Measurements from ENCODE around the gene PRKACG. TPM values are rescaled to one million over a fixed set of nuclear protein-coding genes. Genes with fewer than 3 reads are reported as not detected.
"Not testable (repeated sequence)": the region's sequence is repeated elsewhere in the genome, so short reads cannot be mapped to it uniquely, and the experiment has no call there.

PRKACG gene
- not detected for total RNA-seq
- long read RNA-seq = 0 reads

DNA sequence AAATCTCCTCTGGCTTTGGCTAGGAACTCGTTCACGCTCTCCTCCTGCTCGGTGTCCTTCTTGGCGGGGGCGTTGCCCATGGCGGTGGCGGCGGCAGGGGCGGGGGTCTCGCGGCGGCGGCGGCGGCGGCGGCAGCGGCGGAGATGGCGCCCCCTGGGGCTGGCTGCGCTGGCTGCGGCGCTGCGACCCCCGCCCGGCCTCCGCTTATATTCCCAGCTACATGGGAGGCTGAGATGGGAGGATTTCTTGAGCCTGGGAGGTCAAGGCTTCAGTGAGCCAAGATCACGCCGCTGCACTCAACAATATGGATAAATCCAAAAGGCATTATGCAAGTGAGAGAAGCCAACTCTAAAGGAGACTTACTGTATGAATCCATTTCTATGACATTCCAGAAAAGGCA lies at the start of gene PRKACG:
PRKACG (minus strand) TSS at position 101 of the 400 bp plus-strand sequence; CDS start at position 80, 21 bp downstream.
- intact Hi-C loops (cut with DNase I, micrococcal nuclease) = no loop called here
- DNase-seq = no peak
- no peak for ATAC-seq

DNA sequence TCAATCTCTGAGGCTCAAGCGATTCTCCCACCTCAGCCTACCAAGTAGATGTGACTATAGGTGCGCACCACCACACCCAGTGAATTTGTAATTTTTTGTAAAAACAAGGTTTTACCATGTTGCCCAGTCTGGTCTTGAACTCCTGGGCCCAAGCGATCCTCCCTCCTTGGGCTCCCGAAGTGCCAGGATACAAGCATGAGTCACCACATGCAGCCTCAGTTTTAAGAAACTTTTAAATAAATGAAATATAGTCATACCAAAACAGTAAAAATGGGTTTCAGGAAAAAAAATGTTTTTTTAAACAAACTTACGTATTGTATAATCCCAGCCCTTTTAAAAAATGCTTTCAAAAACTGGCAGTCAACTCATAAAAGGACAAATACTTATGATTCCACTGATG lies 48.3 kb upstream of the PRKACG start:
- ATAC-seq (no peak), DNase-seq (no peak)
- intact Hi-C loops (cut with DNase I, micrococcal nuclease) = no loop called here

DNA sequence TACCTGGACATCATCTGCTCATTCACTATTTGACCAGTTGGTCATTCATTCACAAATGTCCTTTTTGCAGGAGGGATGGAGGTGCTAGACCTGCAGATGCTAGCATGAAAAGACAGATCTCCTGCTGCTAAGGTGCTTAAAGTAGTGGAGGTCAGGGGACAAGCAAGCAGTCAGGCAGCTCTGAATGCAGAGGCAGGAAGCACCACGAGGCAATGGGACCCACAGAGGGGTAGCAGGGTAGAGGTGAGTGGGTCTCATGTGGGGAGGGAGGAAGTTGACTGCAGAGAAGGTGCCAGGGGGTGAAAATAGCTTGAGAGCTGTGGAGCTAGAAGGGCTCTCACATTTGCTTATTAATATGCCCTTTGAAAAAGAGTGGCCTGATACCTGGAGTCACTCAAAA lies 46.9 kb upstream of the PRKACG start:
- DNase-seq (no peak), ATAC-seq (no peak)
- intact Hi-C loops (cut with DNase I, micrococcal nuclease) = no loop called here

DNA sequence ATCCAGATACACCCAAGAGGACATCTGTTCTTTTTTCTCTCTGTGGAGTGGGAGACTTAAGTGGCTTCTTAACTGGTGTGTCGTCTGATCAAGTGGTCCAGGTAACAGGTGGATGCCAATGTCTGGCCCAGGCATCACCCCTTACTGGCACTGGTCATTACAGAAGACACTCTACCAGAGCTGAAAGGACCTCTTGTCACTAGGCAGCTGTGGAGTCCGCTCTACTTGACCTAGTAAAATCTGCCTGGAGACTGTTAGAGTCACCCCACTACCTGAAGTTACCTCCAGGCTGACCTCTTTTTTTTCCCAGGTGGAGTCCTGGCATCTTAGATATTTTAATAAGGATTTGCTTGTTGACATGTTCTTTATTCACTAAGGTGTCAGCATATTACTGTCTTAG lies 44.2 kb upstream of the PRKACG start:
- intact Hi-C loops (cut with DNase I, micrococcal nuclease) = loop anchor here in 1 of 2 donors (10.0 kb wide), 1 partner anchor 477 kb away; no protein-coding TSS in a partner anchor
- no peak for ATAC-seq

DNA sequence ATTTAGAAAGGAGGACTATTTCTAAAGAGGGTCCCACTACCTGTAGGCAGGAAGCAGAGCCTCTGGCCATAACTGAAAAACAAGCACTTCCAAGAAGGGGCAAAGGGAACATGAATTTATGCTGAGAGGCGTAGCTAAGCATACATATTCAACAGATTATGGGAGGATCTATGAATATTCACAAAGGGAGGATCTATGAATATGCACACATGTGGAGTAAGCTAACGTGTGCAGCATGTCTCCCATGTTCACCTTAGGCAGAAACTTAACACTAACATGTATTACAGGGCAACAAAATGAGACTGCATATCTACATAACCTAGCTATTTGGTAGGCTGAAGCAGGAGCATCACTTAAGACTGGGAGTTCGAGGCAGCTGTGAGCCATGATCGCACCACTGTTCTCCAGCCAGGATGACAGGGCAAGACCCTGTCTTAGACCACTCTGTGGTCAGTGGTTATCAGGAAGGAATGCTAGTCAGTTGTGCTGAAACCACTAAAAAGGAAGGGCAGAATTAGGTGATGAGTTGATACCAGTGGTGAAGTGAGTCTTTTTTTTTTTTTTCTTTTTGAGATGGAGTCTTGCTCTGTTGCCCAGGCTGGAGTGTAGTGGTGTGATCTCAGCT lies 42.4 kb upstream of the PRKACG start:
- ATAC-seq = no peak
- intact Hi-C loops (cut with DNase I, micrococcal nuclease) = loop anchor here in 1 of 2 donors (10.0 kb wide), 1 partner anchor 478 kb away; no protein-coding TSS in a partner anchor
- DNase-seq = no peak

More for the DNA sequence above, 44.2 kb upstream of the PRKACG start:
- DNase-seq = no peak

DNA sequence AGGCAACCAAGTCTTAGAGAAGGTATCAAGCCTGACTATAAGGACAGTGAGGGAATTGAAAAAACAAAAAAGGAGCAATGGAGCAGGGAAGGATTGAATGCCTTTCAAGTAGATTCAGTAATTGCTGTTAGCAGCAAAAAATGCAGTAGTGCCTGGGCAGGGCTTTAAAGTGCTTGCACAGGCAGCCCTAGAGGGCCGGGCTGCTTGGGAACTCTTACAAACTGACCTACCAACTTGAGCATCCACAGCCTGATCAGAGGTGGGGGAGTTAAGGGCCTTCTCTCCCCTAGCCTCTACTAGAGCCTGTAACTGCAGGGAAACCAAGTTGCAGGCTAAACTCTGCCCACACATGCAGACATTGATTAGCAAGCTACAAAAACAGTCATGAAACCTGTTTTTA lies 41.1 kb upstream of the PRKACG start:
- ATAC-seq (no peak), DNase-seq (no peak)
- intact Hi-C loops (cut with DNase I, micrococcal nuclease) = loop anchor here (2.0 to 10.0 kb wide), 3 partner anchors 137 to 480 kb away; no protein-coding TSS in a partner anchor

DNA sequence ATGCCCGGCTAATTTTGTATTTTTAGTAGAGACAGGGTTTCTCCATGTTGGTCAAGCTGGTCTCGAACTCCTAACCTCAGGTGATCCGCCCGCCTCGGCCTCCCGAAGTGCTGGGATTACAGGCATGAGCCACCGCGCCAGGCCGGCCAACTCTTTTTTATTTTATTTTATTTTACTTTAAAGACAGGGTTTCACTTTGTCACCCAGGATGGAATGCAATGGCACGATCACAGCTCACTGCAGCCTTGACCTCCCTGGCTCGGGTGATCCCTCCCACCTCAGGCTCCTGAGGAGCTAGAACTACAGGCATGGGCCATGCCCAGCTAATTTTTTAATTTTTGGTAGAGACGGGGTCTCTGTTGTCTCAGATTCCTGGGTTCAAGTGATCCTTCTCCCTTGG lies 37.0 kb upstream of the PRKACG start:
- intact Hi-C loops (cut with DNase I, micrococcal nuclease) = loop anchor here (5.0 to 10.0 kb wide), 2 partner anchors 141 to 484 kb away; no protein-coding TSS in a partner anchor
- DNase-seq, ATAC-seq: not testable (repeated sequence)

DNA sequence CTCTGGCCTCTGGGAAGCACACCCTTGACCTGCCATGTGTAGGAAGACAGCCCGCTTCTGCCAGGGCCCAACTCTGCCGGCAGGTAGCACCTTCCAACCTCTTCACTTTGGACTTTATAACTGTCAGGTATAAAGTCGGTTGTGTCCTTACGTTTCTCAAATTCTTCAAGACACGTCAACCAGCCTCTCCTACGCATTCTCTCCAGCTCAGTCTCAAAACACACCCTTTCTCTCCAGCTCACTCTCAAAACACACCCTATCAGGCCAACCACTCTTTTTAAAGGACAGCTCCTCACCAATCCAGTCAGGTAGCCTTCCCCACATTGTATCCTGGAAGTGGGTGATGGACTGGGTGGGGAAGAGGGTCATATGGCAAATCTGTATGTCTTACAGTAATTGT lies 35.2 kb upstream of the PRKACG start:
- ATAC-seq = no peak
- intact Hi-C loops (cut with DNase I, micrococcal nuclease) = no loop called here
- no peak for DNase-seq

DNA sequence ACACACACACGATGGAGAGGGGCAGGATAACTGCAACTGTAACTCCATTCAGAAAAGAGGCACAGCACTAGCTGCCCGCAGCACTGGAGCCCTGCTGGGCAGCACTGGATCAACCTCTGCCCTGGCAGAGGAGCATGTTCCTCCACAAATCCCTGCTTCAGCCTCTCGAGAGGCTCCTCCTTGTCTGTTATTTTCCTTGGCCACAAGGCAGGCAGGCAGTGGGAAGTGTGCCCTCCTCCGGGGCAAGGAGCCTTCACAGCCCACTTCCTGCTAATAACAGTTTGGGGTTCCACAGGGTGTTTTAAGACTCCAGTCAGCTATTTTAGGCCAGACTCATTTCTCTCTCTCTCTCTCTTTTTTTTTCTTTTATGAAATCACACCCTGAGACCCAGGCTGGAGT lies 33.5 kb upstream of the PRKACG start:
- ATAC-seq (no peak), DNase-seq (no peak)
- intact Hi-C loops (cut with DNase I, micrococcal nuclease) = no loop called here

DNA sequence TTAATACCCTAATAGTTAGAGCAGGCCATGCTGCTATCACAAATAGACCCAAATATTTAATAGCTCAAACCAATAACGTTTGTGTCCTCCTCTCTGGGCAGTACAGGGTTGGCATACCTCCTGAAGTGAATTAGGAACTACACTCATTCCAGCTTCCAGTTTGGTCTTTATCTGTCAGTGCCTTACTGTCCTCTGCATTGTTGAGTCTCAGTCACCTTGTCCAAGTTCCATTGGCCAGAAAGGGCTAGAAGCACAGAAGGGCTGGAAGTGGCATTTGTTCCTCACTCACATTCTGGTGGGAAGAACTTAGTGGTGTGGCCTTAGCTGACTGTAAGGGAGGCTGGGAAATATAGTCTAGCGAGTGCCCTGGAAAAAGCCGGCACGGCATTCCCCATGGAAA lies 32.8 kb upstream of the PRKACG start:
- no peak for ATAC-seq
- intact Hi-C loops (cut with DNase I, micrococcal nuclease) = no loop called here
- DNase-seq = no peak

DNA sequence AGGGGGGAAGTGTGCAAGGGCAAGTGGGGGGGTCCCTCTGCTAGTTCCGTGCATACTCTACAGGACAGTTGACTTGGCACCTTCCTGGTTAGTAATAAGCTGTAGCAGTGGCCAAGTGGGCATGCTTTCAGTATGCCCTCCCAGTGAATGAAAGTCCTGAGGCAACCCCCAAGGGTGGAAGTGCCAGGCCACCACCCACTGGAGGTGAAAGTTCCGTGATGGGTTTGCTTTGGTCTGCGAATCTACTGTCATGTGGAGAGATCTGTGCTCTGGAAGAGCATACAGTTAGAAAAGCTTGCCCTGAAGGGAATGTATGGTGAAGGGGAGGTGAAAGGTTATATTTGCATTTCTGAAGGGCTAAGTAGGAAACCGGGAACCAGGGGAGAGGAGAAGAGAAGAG lies 31.9 kb upstream of the PRKACG start:
- intact Hi-C loops (cut with DNase I, micrococcal nuclease) = no loop called here
- no peak for DNase-seq

DNA sequence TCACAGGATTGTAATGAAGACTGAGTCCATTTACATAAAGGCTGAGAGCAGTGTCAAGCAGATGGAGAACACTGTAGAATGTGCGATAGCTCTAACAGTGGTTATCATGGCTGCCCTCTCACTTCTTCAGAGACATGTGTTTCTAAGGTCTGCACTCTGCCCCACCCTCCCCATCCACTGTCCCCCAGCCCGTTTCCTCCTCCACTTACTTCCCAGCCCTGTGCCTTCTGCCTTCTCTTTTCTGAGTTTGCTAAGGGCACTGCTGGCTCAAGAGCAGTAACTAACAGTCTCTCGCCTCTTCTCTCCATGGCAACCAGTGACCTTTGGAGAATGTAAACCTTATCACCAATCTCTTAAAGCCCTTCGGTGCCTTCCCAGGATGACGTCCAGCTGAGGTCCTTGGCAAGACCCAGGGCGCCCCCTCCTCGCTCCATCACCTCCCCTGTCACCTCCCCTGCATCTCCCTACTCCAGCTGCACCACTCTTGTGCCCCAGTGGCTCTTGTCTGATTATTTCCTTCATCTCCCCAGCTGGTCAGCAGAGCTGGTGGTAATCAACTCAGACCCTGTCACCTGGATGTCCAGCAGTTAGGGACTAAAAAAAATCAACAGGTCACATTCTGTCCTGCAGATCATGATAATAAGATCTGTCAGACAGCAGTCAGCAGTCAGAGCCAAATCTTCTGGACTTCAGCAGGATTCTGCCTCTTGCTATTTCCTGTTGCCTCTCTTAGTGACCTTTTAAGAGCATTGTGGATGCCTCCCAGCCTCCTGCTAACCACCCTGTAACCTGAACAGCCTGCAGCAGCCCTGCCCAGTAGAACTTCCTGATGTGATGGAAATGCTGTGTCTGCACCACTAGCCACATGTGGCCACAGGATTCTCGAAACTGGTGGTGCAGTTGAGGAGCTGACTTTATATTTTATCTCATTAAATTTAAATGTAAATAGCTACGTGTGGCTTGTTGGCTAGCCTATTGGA lies 30.6 kb upstream of the PRKACG start:
- intact Hi-C loops (cut with DNase I, micrococcal nuclease) = no loop called here
- DNase-seq (no peak), ATAC-seq (peak; percentile 71)

More for the DNA sequence above, 31.9 kb upstream of the PRKACG start:
- no peak for ATAC-seq

DNA sequence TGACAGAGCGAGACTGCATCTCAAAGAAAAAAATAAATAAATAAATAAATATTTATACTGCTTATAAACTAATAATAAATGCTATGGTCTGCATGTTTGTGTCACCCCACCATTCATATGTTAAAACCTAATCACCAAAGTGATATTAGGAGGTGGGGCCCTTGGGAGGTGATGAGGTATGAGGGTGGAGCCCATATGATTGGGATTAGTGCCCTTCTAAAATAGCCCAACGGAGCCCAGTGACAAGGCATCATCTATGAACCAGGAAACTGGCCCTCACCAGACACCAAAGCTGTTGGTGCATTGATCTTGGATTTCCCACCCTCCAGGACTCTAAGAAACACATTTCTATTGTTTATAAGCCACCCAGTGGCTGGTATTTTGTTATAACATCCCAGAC lies 26.7 kb upstream of the PRKACG start:
- no peak for ATAC-seq
- intact Hi-C loops (cut with DNase I, micrococcal nuclease) = no loop called here
- no peak for DNase-seq

DNA sequence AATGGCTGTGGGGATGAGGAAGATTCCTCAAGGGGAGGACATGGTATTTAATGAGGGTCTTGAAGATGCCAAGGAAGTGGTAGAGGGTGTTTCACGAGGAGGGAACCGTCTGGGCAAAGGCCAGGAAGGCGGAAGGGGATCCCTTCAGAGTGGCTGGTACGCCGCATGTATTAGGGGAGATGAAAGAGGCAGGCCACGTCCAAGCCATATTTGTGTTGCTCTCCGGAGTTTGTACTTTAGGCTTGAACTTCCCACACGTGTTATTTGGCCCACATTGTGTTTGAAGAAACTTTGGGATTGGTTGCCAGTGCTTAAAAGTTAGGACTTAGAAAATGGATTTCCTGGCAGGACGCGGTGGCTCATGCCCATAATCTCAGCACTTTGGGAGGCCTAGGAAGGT lies 22.9 kb upstream of the PRKACG start:
- ATAC-seq = no peak
- DNase-seq = no peak
- intact Hi-C loops (cut with DNase I, micrococcal nuclease) = no loop called here

DNA sequence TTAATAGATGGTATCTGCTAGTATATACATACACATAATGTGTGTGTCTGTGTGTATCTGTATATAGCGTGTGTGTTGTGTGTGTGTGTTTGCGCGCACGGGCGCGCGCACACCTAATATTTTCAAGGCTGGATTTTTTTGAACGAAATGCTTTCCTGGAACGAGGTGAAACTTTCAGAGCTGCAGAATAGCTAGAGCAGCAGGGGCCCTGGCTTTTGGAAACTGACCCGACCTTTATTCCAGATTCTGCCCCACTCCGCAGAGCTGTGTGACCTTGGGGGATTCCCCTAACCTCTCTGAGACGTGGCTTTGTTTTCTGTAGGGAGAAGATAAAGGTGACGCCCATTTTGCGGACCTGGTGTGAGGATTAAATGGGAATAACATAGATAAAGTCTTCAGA lies 22.4 kb upstream of the PRKACG start:
- peak; percentile 31 for ATAC-seq
- intact Hi-C loops (cut with DNase I, micrococcal nuclease) = no loop called here
- DNase-seq = peak in 1 of 2 donors; percentile 30

DNA sequence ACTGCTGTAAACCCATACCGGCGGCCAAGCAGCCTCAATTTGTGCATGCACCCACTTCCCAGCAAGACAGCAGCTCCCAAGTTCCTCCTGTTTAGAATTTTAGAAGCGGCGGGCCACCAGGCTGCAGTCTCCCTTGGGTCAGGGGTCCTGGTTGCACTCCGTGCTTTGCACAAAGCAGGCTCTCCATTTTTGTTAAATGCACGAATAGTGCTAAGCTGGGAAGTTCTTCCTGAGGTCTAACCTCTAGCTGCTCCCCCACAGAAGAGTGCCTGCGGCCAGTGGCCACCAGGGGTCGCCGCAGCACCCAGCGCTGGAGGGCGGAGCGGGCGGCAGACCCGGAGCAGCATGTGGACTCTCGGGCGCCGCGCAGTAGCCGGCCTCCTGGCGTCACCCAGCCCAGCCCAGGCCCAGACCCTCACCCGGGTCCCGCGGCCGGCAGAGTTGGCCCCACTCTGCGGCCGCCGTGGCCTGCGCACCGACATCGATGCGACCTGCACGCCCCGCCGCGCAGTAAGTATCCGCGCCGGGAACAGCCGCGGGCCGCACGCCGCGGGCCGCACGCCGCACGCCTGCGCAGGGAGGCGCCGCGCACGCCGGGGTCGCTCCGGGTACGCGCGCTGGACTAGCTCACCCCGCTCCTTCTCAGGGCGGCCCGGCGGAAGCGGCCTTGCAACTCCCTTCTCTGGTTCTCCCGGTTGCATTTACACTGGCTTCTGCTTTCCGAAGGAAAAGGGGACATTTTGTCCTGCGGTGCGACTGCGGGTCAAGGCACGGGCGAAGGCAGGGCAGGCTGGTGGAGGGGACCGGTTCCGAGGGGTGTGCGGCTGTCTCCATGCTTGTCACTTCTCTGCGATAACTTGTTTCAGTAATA lies 21.8 kb upstream of the PRKACG start, which contains the start of gene FXN:
FXN (plus strand) TSS at position 315 of the 871 bp plus-strand sequence; CDS start at position 346, 31 bp downstream.
- intact Hi-C loops (cut with DNase I, micrococcal nuclease) = no loop called here
- ATAC-seq = peak; percentile 92
- peak; percentile 67 to 84 for DNase-seq

DNA sequence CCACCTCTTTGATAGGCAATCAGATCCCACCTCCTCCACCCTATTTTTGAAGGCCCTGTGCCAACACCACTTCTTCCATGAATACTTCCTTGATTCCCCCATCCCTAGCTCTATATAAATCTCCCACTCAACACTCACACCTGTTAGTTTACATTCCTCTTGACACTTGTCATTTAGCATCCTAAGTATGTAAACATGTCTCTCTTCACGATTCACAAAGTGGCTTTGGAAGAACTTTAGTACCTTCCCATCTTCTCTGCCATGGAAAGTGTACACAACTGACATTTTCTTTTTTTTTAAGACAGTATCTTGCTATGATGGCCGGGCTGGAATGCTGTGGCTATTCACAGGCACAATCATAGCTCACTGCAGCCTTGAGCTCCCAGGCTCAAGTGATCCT lies 20.2 kb upstream of the PRKACG start:
- intact Hi-C loops (cut with DNase I, micrococcal nuclease) = no loop called here
- ATAC-seq (no peak), DNase-seq (no peak)

DNA sequence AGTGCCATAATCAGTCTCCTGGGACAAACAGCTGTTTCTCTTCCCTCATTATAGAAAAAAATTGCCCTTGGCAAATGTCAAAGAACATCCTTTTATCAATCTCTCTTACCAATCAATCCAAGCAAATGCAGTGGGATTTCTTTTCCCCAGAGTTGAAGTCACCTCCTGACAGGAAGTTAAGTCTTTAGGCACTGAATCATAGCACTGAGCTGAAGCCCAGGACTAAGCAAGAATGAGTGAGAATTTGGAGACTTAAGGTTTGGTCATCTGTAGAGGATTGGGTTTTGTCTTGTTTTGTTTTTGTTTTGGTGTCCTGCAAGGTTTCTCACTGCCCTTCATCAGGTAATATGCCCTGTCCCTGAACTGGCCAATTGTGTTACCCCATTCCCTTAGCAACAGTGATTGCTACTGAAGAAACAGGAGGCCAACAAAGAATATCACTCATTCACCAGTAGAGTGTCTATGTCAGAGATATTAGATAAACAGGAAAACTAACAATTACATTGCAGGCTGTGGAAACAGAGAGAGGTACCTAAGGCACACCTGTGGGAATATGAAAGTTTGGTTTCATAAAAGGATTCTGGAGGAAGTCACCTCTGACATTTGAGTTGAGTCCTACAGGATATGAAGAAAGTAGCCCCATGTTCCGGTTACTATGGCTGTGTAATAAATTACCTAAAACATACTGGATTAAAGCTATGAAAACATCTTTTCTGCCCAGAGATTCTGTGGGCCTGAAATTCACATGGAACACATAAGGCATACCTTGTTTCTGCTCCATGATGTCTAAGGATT lies 17.1 kb upstream of the PRKACG start:
- no peak for DNase-seq
- ATAC-seq = no peak
- intact Hi-C loops (cut with DNase I, micrococcal nuclease) = no loop called here
